Measurements from ENCODE around the gene RGS6.

The RGS6 gene

DNA sequence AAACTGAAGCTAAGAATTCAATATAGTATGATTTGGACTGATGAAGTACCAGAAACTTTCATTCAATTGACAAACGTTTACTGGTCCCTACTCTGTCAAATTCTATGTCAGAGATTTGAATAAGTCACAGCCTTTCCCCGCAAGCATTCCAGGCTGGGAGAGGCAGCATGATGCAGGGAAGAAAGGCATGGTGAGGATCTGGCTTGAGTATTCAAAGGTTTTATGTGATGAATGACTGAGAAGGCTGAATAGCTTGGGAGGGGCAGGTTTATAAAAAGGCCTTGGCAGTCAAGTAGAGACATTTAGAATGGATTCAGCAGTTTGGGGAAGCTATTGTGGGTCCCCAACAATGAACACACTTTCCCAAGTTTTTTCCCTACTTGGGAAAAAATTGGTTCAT, 529.8 kb downstream of the RGS6 start:
- Histone ChIP-seq H3K27me3 (ENCODE audit: insufficient read depth, low read length) (no peaks in the 10 kb centered on the region), H3K9me2 (ENCODE audit: low read depth, low read length) (no peaks in the 10 kb centered on the region), H3K9me3 (ENCODE audit: low read length) (peaks cover 5% of the 10 kb centered on the region; the same call in 1 of the 2 replicates), H3K79me2 (ENCODE audit: insufficient read depth, low read length) (no peaks in the 10 kb centered on the region), H3K4me1 (ENCODE audit: insufficient read depth, low read length, severe bottlenecking) (no peaks in the 10 kb centered on the region), H3K4me2 (ENCODE audit: low read length) (no peak overlapping the region), H2AFZ (ENCODE audit: low read length) (no peak overlapping the region), H3K9ac (ENCODE audit: low read length) (no peak overlapping the region), H3K27ac (ENCODE audit: low read depth, low read length, poor library complexity, severe bottlenecking) (no peak overlapping the region), H3K4me3 (ENCODE audit: low read depth, low read length, poor library complexity, severe bottlenecking) (no peak overlapping the region), H4K20me1 (ENCODE audit: insufficient read depth, low read length) (no peaks in the 10 kb centered on the region), H3K36me3 (ENCODE audit: insufficient read depth, low read length) (no peaks in the 10 kb centered on the region), H3F3A (ENCODE audit: insufficient read depth, low read length) (no peaks in the 10 kb centered on the region)
- TF ChIP-seq, protein P1, sequence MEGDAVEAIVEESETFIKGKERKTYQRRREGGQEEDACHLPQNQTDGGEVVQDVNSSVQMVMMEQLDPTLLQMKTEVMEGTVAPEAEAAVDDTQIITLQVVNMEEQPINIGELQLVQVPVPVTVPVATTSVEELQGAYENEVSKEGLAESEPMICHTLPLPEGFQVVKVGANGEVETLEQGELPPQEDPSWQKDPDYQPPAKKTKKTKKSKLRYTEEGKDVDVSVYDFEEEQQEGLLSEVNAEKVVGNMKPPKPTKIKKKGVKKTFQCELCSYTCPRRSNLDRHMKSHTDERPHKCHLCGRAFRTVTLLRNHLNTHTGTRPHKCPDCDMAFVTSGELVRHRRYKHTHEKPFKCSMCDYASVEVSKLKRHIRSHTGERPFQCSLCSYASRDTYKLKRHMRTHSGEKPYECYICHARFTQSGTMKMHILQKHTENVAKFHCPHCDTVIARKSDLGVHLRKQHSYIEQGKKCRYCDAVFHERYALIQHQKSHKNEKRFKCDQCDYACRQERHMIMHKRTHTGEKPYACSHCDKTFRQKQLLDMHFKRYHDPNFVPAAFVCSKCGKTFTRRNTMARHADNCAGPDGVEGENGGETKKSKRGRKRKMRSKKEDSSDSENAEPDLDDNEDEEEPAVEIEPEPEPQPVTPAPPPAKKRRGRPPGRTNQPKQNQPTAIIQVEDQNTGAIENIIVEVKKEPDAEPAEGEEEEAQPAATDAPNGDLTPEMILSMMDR (IDR thresholded peaks at IDR 0.05; ENCODE audit: low read length), result no peak
- no peak for TF ChIP-seq EZH2 (IDR thresholded peaks at IDR 0.05; ENCODE audit: borderline replicate concordance, low read length)

DNA sequence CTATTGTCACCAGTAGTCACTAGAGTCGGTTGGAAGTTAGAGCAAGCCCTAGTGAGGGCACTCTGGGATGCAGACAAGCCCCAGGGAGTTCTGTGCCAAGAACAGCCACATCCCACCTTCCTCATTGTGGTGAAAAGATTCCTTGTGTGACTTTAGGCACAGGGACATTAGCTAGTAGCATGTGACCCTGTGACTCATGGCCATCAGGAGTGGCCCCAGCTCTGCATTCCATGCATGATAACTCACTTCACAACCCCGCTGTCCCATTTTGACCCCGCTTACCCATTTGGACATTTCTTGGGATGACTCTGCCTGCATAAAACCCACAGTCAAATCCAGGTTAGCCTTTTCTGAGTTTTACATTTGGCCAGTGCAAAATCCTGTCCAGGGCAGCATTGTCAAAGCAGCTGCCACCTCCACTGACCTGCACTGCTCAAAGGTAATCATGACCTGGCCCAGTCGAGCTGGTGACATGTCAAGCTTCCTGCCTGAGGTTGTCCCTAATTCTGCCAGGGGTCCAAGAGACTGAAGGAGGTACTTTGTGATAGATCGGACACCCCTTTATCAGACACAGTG, 531.1 kb downstream of the RGS6 start:
- H3F3A ChIP-seq (ENCODE audit: insufficient read depth, low read length), result no peaks in the 10 kb centered on the region
- no peaks in the 10 kb centered on the region for H3K9me2 ChIP-seq (ENCODE audit: low read depth, low read length)
- H3K36me3 ChIP-seq (ENCODE audit: insufficient read depth, low read length), result no peaks in the 10 kb centered on the region
- no peak overlapping the region for H3K27ac ChIP-seq (ENCODE audit: low read depth, low read length, poor library complexity, severe bottlenecking)
- no peaks in the 10 kb centered on the region for H3K27me3 ChIP-seq (ENCODE audit: insufficient read depth, low read length)
- no peak for TF ChIP-seq EZH2 (IDR thresholded peaks at IDR 0.05; ENCODE audit: borderline replicate concordance, low read length)
- TF ChIP-seq, protein P1 (IDR thresholded peaks at IDR 0.05; ENCODE audit: low read length), result no peak
- H4K20me1 ChIP-seq (ENCODE audit: insufficient read depth, low read length), result no peaks in the 10 kb centered on the region
- H2AFZ ChIP-seq (ENCODE audit: low read length), result no peak overlapping the region
- no peak overlapping the region for H3K4me2 ChIP-seq (ENCODE audit: low read length)
- no peaks in the 10 kb centered on the region for H3K4me1 ChIP-seq (ENCODE audit: insufficient read depth, low read length, severe bottlenecking)
- no peak overlapping the region for H3K4me3 ChIP-seq (ENCODE audit: low read depth, low read length, poor library complexity, severe bottlenecking)
- H3K9ac ChIP-seq (ENCODE audit: low read length), result no peak overlapping the region
- H3K79me2 ChIP-seq (ENCODE audit: insufficient read depth, low read length), result no peaks in the 10 kb centered on the region
- H3K9me3 ChIP-seq (ENCODE audit: low read length), result peaks cover 5% of the 10 kb centered on the region; the same call in 1 of the 2 replicates

DNA sequence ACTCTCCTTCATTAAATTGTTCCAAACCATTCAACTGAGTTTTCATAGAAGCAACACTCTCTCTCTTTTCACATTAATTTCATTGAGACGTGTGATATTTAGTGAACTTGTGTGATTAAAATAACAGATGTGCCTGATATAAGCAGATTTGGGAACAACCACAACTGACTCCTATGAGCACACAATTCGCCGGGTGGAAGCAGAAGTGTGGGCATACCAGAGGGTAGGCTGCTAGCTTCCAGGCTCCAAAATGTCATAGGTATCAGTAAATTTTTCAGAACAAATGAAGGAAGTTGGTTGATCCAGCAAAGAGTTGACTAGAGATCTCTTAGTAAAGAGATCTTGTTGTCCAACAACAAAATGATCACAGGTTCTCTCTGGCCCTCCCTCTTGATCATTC, 532.0 kb downstream of the RGS6 start:
- no peaks in the 10 kb centered on the region for H4K20me1 ChIP-seq (ENCODE audit: insufficient read depth, low read length)

More for the DNA sequence above, 532.0 kb downstream of the RGS6 start:
- no peaks in the 10 kb centered on the region for H3K36me3 ChIP-seq (ENCODE audit: insufficient read depth, low read length)
- H3K79me2 ChIP-seq (ENCODE audit: insufficient read depth, low read length), result no peaks in the 10 kb centered on the region
- no peaks in the 10 kb centered on the region for H3K4me1 ChIP-seq (ENCODE audit: insufficient read depth, low read length, severe bottlenecking)
- no peak overlapping the region for H3K4me3 ChIP-seq (ENCODE audit: low read depth, low read length, poor library complexity, severe bottlenecking)
- H3K9me3 ChIP-seq (ENCODE audit: low read length), result peaks cover 5% of the 10 kb centered on the region; the same call in 1 of the 2 replicates
- no peak overlapping the region for H3K4me2 ChIP-seq (ENCODE audit: low read length)
- TF ChIP-seq, protein P1 (IDR thresholded peaks at IDR 0.05; ENCODE audit: low read length), result no peak
- no peak for TF ChIP-seq EZH2 (IDR thresholded peaks at IDR 0.05; ENCODE audit: borderline replicate concordance, low read length)
- H2AFZ ChIP-seq (ENCODE audit: low read length), result no peak overlapping the region
- H3K9me2 ChIP-seq (ENCODE audit: low read depth, low read length), result no peaks in the 10 kb centered on the region
- H3F3A ChIP-seq (ENCODE audit: insufficient read depth, low read length), result no peaks in the 10 kb centered on the region
- no peaks in the 10 kb centered on the region for H3K27me3 ChIP-seq (ENCODE audit: insufficient read depth, low read length)
- no peak overlapping the region for H3K27ac ChIP-seq (ENCODE audit: low read depth, low read length, poor library complexity, severe bottlenecking)
- H3K9ac ChIP-seq (ENCODE audit: low read length), result no peak overlapping the region

Measured in OCI-LY1 (cell line).